SK-N-SH (cell line): ENCODE measurements around the gene TBC1D1. TPM values are rescaled to one million over a fixed set of nuclear protein-coding genes. Genes with fewer than 3 reads are reported as not detected.

ENCODE experiments used
- CTCF ChIA-PET: fragments of 300-600, 350-600 bp; formaldehyde crosslinking; extraction: SDS; loops from one replicate; lab custom pipeline; 2021; lab: Yijun Ruan, JAX
- POLR2A ChIA-PET: fragments of 350-600 bp; sonication (Branson Sonifier 250); formaldehyde crosslinking; extraction: SDS; loops from one replicate; lab custom pipeline; 2020; ENCODE audit warnings: antibody characterized with exemption, inconsistent platforms; lab: Yijun Ruan, JAX
- DNase-seq: peaks from one replicate; pipeline ENCODE4 v3.0.0; 2012
- H2AFZ ChIP-seq: fragments of 200-600 bp; sonication (generic); 2 replicates; pipeline ENCODE4 v1.8.1; 2016; ENCODE audit warnings: antibody characterized with exemption, mild to moderate bottlenecking, low read depth
- H3F3A ChIP-seq: fragments of 200-600 bp; sonication (generic); replicated peaks from 2 replicates; pipeline ENCODE3; 2016; ENCODE audit warnings: antibody characterized with exemption, mild to moderate bottlenecking; ENCODE audit not compliant: insufficient read depth
- H3K27ac ChIP-seq, 2 experiments: fragments of 200-500 bp in 1 of 2; fragments of 200-600 bp in 1 of 2; sonication (Bioruptor generic) in 1 of 2; sonication (generic), shearing (Covaris generic) in 1 of 2; 2 replicates each; pipeline versions ENCODE4 v1.5.1 to v1.6.1; 2014 to 2016; ENCODE audit warnings: low read depth in 2 of 2, inconsistent platforms in 1 of 2, low read length in 1 of 2, mild to moderate bottlenecking in 1 of 2, mixed read lengths in 1 of 2
- H3K27me3 ChIP-seq: fragments of 200-600 bp; sonication (generic), shearing (Covaris generic); 2 replicates; pipeline ENCODE4 v1.6.1; 2016; ENCODE audit warnings: mixed run types; ENCODE audit not compliant: insufficient read depth
- H3K36me3 ChIP-seq, 2 experiments: fragments of 200-500 bp in 1 of 2; fragments of 200-600 bp in 1 of 2; sonication (Bioruptor generic) in 1 of 2; sonication (generic) in 1 of 2; replicated peaks in 1 of 2; 2 replicates each; pipeline versions ENCODE3 to v1.5.1; 2014 to 2016; ENCODE audit warnings: low read length in 1 of 2, mild to moderate bottlenecking in 1 of 2; ENCODE audit not compliant: insufficient read depth in 2 of 2, control insufficient read depth in 1 of 2
- H3K4me1 ChIP-seq, 2 experiments: fragments of 200-500 bp in 1 of 2; fragments of 200-600 bp in 1 of 2; sonication (Bioruptor generic) in 1 of 2; sonication (generic), shearing (Covaris generic) in 1 of 2; 2 replicates each; pipeline versions ENCODE4 v1.5.1 to v1.6.1; 2014 to 2016; ENCODE audit warnings: low read depth in 1 of 2, low read length in 1 of 2, mixed run types in 1 of 2; ENCODE audit not compliant: insufficient read depth in 2 of 2, control insufficient read depth in 1 of 2
- H3K4me2 ChIP-seq: fragments of 200-600 bp; sonication (generic), shearing (Covaris generic); 2 replicates; pipeline ENCODE4 v1.6.1; 2017; ENCODE audit warnings: mixed run types
- H3K4me3 ChIP-seq, 2 experiments: fragments of 200-500 bp in 1 of 2; fragments of 200-600 bp in 1 of 2; sonication (Bioruptor generic) in 1 of 2; sonication (generic), shearing (Covaris generic) in 1 of 2; 2 replicates each; pipeline versions ENCODE4 v1.5.1 to v1.8.1; 2014 to 2016; ENCODE audit warnings: low read depth in 2 of 2, inconsistent platforms in 1 of 2, low read length in 1 of 2, mild to moderate bottlenecking in 1 of 2, mixed read lengths in 1 of 2, moderate library complexity in 1 of 2
- H3K79me2 ChIP-seq: fragments of 200-600 bp; sonication (generic); 2 replicates; pipeline ENCODE4 v1.8.1; 2017; ENCODE audit warnings: mild to moderate bottlenecking; ENCODE audit not compliant: insufficient read depth
- H3K9ac ChIP-seq: fragments of 200-600 bp; sonication (generic); 2 replicates; pipeline ENCODE4 v1.6.1; 2017; ENCODE audit warnings: mixed run types
- H3K9me2 ChIP-seq: fragments of 200-600 bp; sonication (generic); 2 replicates; pipeline ENCODE4 v1.6.1; 2017; ENCODE audit warnings: mixed run types
- H3K9me3 ChIP-seq: fragments of 200-600 bp; sonication (generic); 2 replicates; pipeline ENCODE4 v1.6.1; 2017; ENCODE audit warnings: mixed run types, mild to moderate bottlenecking, moderate library complexity
- H4K20me1 ChIP-seq: fragments of 200-600 bp; sonication (generic); 2 replicates; pipeline ENCODE4 v1.6.1; 2017; ENCODE audit warnings: mild to moderate bottlenecking, mixed run types; ENCODE audit not compliant: insufficient read depth
- CTCF ChIP-seq: fragments of 200-600 bp; sonication (generic); IDR thresholded peaks from 2 replicates; pipeline ENCODE4 v1.6.1; 2017; ENCODE audit warnings: antibody characterized with exemption, mild to moderate bottlenecking, moderate library complexity
- EP300 ChIP-seq, 2 experiments: IDR thresholded peaks; 2 replicates each; pipeline versions ENCODE4 v1.4.0 to v1.6.1; 2012; ENCODE audit warnings: borderline replicate concordance in 1 of 2, low read depth in 1 of 2, low read length in 1 of 2
- EZH2phosphoT487 ChIP-seq: fragments of 200-600 bp; sonication (generic); IDR thresholded peaks from 2 replicates; pipeline ENCODE4 v1.6.1; 2017; ENCODE audit warnings: low read depth, mixed run types, mild to moderate bottlenecking, antibody characterized with exemption, moderate library complexity, borderline replicate concordance
- IRF3 ChIP-seq: fragments of 150-350 bp; IDR thresholded peaks from 2 replicates; pipeline ENCODE4 v1.6.1; 2016; ENCODE audit warnings: mild to moderate bottlenecking, low read depth, low read length
- NFIC ChIP-seq: IDR thresholded peaks from 2 replicates; pipeline ENCODE4 v1.4.0; 2012; ENCODE audit warnings: borderline replicate concordance
- PBX3 ChIP-seq: IDR thresholded peaks from 2 replicates; pipeline ENCODE4; 2012
- TCF12 ChIP-seq: IDR thresholded peaks from 2 replicates; pipeline ENCODE4 v1.4.0; 2012
- TEAD4 ChIP-seq: IDR thresholded peaks from 2 replicates; pipeline ENCODE4 v1.4.0; 2012; ENCODE audit warnings: mild to moderate bottlenecking, borderline replicate concordance; ENCODE audit not compliant: insufficient read depth
- YY1 ChIP-seq: IDR thresholded peaks from 2 replicates; pipeline ENCODE4 v1.4.0; 2012; ENCODE audit warnings: low read depth, mild to moderate bottlenecking
- WGBS: methylation state at CpG from one replicate; pipeline ENCODE4 v1.1.6; 2017; ENCODE audit warnings: low lambda C conversion rate; 5-methylcytosine and 5-hydroxymethylcytosine counted together
- polyA plus RNA-seq, 3 experiments: library from polyadenylated mRNA; depleted of rRNA; stranded (reverse); fragments of >200 nt; gene quantifications; 2 replicates each; pipeline ENCODE4 v1.2.3, GENCODE V29; 2012

TBC1D1 gene
- polyA plus RNA-seq, 1 of the 3 experiments (the other 2 are of a cell fraction): 29.8 TPM

GRCh38 chr4:37980246-37980645 is 89.4 kb downstream of the TBC1D1 start:
- Histone ChIP-seq H3K9me2 (no peaks in the 10 kb centered on the region), H3F3A (peaks cover 15% of the 10 kb centered on the region), H3K4me3 (no peak overlapping the region), H3K27me3 (no peaks in the 10 kb centered on the region), H2AFZ (no peak overlapping the region), H3K36me3 (no peaks in the 10 kb centered on the region), H4K20me1 (no peaks in the 10 kb centered on the region; the same call in 1 of the 2 replicates), H3K4me1 (peaks cover 8 to 10% of the 10 kb centered on the region in 2 experiments; a peak in 2 of 4 replicates), H3K4me2 (no peak overlapping the region), H3K27ac (no peak overlapping the region), H3K9ac (no peak overlapping the region), H3K79me2 (peaks cover 53% of the 10 kb centered on the region; the same call in 1 of the 2 replicates), H3K9me3 (no peaks in the 10 kb centered on the region)
- WGBS: 100% methylated on average over 1 of the region's 1 CpG
- DNase-seq: no peak
- TF ChIP-seq YY1: no peak
- CTCF ChIA-PET: no interaction called here
- POLR2A ChIA-PET: no interaction called here

GRCh38 chr4:37981425-37981824 is 90.5 kb downstream of the TBC1D1 start:
- Histone ChIP-seq H3K4me1 (peaks cover 8 to 10% of the 10 kb centered on the region in 2 experiments; a peak in 2 of 4 replicates), H3K36me3 (no peaks in the 10 kb centered on the region), H3K27me3 (no peaks in the 10 kb centered on the region), H3F3A (peaks cover 9% of the 10 kb centered on the region), H3K4me2 (peak overlapping the region; percentile 35; the same call in 1 of the 2 replicates), H4K20me1 (no peaks in the 10 kb centered on the region; the same call in 1 of the 2 replicates), H3K9ac (no peak overlapping the region), H3K27ac (no peak overlapping the region), H3K79me2 (peaks cover 57% of the 10 kb centered on the region; the same call in 1 of the 2 replicates), H3K9me3 (no peaks in the 10 kb centered on the region), H3K4me3 (no peak overlapping the region), H3K9me2 (no peaks in the 10 kb centered on the region), H2AFZ (no peak overlapping the region)
- DNase-seq: no peak
- WGBS: 94% methylated on average over 4 of the region's 4 CpGs
- TF ChIP-seq CTCF (no peak), NFIC (no peak), IRF3 (no peak), EP300 (IDR thresholded peaks at IDR 0.05; ENCODE audit: borderline replicate concordance in 1 of 2, low read depth in 1 of 2, low read length in 1 of 2) (no peak), EZH2phosphoT487 (no peak), YY1 (no peak), PBX3 (no peak), TEAD4 (no peak), TCF12 (no peak)
- POLR2A ChIA-PET: no interaction called here
- CTCF ChIA-PET: no interaction called here
